Suprapubic skin (tissue), 4 donors: ENCODE data around the gene ORAI2. TPM values are rescaled to one million over a fixed set of nuclear protein-coding genes. Genes with fewer than 3 reads are reported as not detected.

Experiments used
- DNase-seq, 2 donors: peaks; one replicate each; pipeline ENCODE4 v3.0.0-alpha.2; 2019; ENCODE audit warnings: low spot score in 2 of 2
- H3K27ac ChIP-seq: fragments of 200-600 bp; sonication (generic); one replicate; pipeline ENCODE4 v1.5.1; 2019
- H3K27me3 ChIP-seq: fragments of 200-600 bp; sonication (generic); one replicate; pipeline ENCODE4 v1.5.1; 2019
- H3K36me3 ChIP-seq: fragments of 200-600 bp; sonication (generic); one replicate; pipeline ENCODE4 v1.5.1; 2019
- H3K4me1 ChIP-seq: fragments of 200-600 bp; sonication (generic); one replicate; pipeline ENCODE4 v1.5.1; 2019
- H3K4me3 ChIP-seq: fragments of 200-600 bp; sonication (generic); one replicate; pipeline ENCODE4 v1.5.1; 2019; ENCODE audit warnings: mild to moderate bottlenecking
- H3K9me3 ChIP-seq: fragments of 200-600 bp; sonication (generic); one replicate; pipeline ENCODE4 v1.5.1; 2019
- EP300 ChIP-seq: sonication (generic); formaldehyde crosslinking; IDR thresholded peaks from one replicate; pipeline ENCODE4 v1.6.1; 2017; ENCODE audit warnings: antibody characterized with exemption
- POLR2A ChIP-seq, 2 donors: fragments of 450-650 bp; IDR thresholded peaks; one replicate each; pipeline ENCODE4 v1.6.1; 2017; ENCODE audit warnings: antibody characterized with exemption in 2 of 2, mild to moderate bottlenecking in 2 of 2, moderate library complexity in 2 of 2
- POLR2AphosphoS5 ChIP-seq, 3 donors: sonication (generic); formaldehyde crosslinking; IDR thresholded peaks; one replicate each; pipeline ENCODE4 v1.6.1; 2017; ENCODE audit warnings: antibody characterized with exemption in 3 of 3
- WGBS: methylation state at CpG from one replicate; pipeline ENCODE4 v1.1.5; 2018; 5-methylcytosine and 5-hydroxymethylcytosine counted together
- total RNA-seq, 4 donors: library from RNA; depleted of rRNA; stranded (reverse); fragments of >200 nt; gene quantifications; one replicate each; pipeline ENCODE4 v1.1.0, GENCODE V29; 2016
- TF ChIP-seq, protein P1 (sequence below), 2 donors: fragments of 200-600 bp in 1 of 2; fragments of 450-650 bp in 1 of 2; sonication (generic) in 1 of 2; IDR thresholded peaks; one replicate each; pipeline ENCODE4 v1.5.1; 2016 to 2019; ENCODE audit warnings: antibody characterized with exemption in 2 of 2, mild to moderate bottlenecking in 1 of 2, moderate library complexity in 1 of 2

ORAI2 gene
- total RNA-seq, 4 donors from 2014 or later: 4.3 to 7.0 (median 5.0) TPM

DNA sequence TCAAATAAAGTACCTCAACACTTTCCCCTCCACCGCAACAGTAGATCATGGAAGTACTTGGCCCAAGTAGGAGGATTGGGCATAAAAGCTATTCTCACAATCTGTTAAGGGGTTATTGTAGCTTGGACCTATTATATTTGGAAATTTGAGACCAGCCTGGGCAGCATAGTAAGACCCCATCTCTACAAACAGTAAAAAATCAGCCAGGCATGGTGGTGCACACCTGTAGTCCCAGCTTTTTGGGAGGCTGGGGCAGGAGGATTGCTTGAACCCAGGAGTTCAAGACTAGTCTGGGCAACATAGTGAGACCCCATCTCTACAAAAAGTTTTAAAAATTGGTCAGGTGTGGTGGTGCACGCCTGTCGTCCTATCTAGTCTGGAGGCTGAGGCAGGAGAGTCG, 24.0 kb upstream of the ORAI2 start:
- 97% methylated on average over 4 of the region's 4 CpGs for WGBS
- no peaks in the 10 kb centered on the region for H3K27me3 ChIP-seq
- peaks cover 85% of the 10 kb centered on the region for H3K36me3 ChIP-seq
- H3K4me1 ChIP-seq: no peaks in the 10 kb centered on the region
- DNase-seq: no peak
- H3K27ac ChIP-seq: no peak overlapping the region
- TF ChIP-seq POLR2A (IDR thresholded peaks at IDR 0.05): no peak
- TF ChIP-seq POLR2AphosphoS5 (IDR thresholded peaks at IDR 0.05): no peak
- TF ChIP-seq EP300: no peak
- TF ChIP-seq, protein P1, sequence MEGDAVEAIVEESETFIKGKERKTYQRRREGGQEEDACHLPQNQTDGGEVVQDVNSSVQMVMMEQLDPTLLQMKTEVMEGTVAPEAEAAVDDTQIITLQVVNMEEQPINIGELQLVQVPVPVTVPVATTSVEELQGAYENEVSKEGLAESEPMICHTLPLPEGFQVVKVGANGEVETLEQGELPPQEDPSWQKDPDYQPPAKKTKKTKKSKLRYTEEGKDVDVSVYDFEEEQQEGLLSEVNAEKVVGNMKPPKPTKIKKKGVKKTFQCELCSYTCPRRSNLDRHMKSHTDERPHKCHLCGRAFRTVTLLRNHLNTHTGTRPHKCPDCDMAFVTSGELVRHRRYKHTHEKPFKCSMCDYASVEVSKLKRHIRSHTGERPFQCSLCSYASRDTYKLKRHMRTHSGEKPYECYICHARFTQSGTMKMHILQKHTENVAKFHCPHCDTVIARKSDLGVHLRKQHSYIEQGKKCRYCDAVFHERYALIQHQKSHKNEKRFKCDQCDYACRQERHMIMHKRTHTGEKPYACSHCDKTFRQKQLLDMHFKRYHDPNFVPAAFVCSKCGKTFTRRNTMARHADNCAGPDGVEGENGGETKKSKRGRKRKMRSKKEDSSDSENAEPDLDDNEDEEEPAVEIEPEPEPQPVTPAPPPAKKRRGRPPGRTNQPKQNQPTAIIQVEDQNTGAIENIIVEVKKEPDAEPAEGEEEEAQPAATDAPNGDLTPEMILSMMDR (IDR thresholded peaks at IDR 0.05): no peak
- H3K9me3 ChIP-seq: no peaks in the 10 kb centered on the region
- H3K4me3 ChIP-seq: no peak overlapping the region

GRCh38 chr7:102410123-102410522, 23.3 kb upstream of the ORAI2 start:
- no peak for TF ChIP-seq POLR2A (IDR thresholded peaks at IDR 0.05)

GRCh38 chr7:102410918-102411317, 22.5 kb upstream of the ORAI2 start:
- 98% methylated on average over 5 of the region's 5 CpGs for WGBS
- no peak for DNase-seq
- TF ChIP-seq POLR2AphosphoS5 (IDR thresholded peaks at IDR 0.05): no peak
- TF ChIP-seq EP300: no peak
- TF ChIP-seq POLR2A (IDR thresholded peaks at IDR 0.05): no peak
- TF ChIP-seq, protein P1 (IDR thresholded peaks at IDR 0.05): no peak
- Histone ChIP-seq H3K27ac (no peak overlapping the region), H3K4me1 (no peaks in the 10 kb centered on the region), H3K4me3 (no peak overlapping the region), H3K27me3 (no peaks in the 10 kb centered on the region), H3K9me3 (no peaks in the 10 kb centered on the region), H3K36me3 (peaks cover 83% of the 10 kb centered on the region)

More at GRCh38 chr7:102410123-102410522, 23.3 kb upstream of the ORAI2 start:
- Histone ChIP-seq H3K4me3 (no peak overlapping the region), H3K4me1 (no peaks in the 10 kb centered on the region), H3K9me3 (no peaks in the 10 kb centered on the region), H3K36me3 (peaks cover 85% of the 10 kb centered on the region), H3K27ac (no peak overlapping the region), H3K27me3 (no peaks in the 10 kb centered on the region)
- WGBS: 71% methylated on average over 6 of the region's 6 CpGs
- no peak for DNase-seq

DNA sequence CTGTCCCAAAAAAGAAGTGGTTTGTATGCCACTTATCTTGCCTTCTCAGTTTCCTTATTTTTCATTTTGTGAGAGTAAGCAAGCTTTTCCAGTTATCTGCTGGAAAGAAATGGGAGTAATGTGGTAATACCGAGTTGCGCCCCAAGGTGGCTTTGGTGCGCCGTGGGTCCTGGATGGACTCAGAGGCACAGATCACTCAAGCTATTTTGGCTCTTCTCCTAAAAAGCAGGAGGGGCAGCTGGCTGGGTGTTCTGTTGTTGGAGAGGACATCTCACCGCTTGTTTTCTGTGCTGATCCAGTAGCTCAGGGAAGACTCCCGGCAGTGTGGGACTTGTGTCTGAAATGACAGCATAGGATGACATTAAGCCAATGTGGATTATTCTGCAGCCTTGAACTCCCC, 20.8 kb upstream of the ORAI2 start:
- H3K4me3 ChIP-seq: no peak overlapping the region
- WGBS: 43% methylated on average over 6 of the region's 6 CpGs
- TF ChIP-seq EP300 (no peak), POLR2A (IDR thresholded peaks at IDR 0.05) (no peak), POLR2AphosphoS5 (IDR thresholded peaks at IDR 0.05) (no peak)
- TF ChIP-seq, protein P1 (IDR thresholded peaks at IDR 0.05): no peak
- H3K4me1 ChIP-seq: no peaks in the 10 kb centered on the region
- no peak for DNase-seq
- H3K27ac ChIP-seq: no peak overlapping the region
- peaks cover 89% of the 10 kb centered on the region for H3K36me3 ChIP-seq
- H3K27me3 ChIP-seq: no peaks in the 10 kb centered on the region
- H3K9me3 ChIP-seq: no peaks in the 10 kb centered on the region

DNA sequence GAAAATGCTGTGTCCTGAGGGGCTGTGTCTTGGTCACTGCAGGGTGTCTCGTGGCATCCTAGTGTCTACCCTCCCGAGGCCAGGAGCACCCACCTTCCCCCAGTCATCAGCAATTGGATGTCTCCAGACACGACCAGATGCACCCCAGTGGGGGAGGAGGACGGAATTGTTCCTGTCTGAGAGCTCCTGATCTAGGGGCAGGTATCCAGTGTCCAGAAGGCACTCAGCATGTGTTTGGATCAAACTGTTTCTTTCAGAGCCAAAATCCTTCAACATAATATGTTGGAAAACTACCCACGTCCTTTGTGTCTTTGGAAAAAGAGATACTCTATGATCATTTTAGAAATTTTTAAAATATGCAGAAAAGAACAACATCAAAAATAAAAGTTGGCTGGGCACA, 20.3 kb upstream of the ORAI2 start:
- peaks cover 87% of the 10 kb centered on the region for H3K36me3 ChIP-seq
- DNase-seq: no peak
- H3K27ac ChIP-seq: no peak overlapping the region
- TF ChIP-seq POLR2A (IDR thresholded peaks at IDR 0.05): no peak
- TF ChIP-seq, protein P1 (IDR thresholded peaks at IDR 0.05): no peak
- no peak for TF ChIP-seq POLR2AphosphoS5 (IDR thresholded peaks at IDR 0.05)
- TF ChIP-seq EP300: no peak
- no peaks in the 10 kb centered on the region for H3K9me3 ChIP-seq
- WGBS: 72% methylated on average over 5 of the region's 5 CpGs
- H3K4me3 ChIP-seq: no peak overlapping the region
- no peaks in the 10 kb centered on the region for H3K27me3 ChIP-seq
- no peaks in the 10 kb centered on the region for H3K4me1 ChIP-seq

DNA sequence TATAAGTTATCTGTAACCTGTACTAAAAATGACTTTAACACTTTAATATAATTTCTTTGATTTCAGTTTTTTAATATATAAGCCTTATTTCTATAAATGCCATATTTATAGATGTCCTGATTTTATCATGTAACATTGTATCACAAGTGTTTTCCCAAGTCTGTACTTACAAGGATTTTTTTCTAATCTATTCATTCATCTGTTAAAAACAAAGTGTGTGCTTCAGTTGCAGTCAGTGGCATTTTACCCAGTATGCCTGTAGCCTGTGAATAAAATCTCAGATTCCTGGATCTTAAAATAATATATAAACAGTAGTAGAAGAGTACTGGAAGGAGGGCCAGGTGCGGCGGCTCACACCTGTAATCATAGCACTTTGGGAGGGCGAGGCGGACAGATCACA, 19.8 kb upstream of the ORAI2 start:
- Histone ChIP-seq H3K27me3 (no peaks in the 10 kb centered on the region), H3K27ac (no peak overlapping the region), H3K36me3 (peaks cover 86% of the 10 kb centered on the region), H3K4me3 (no peak overlapping the region), H3K4me1 (no peaks in the 10 kb centered on the region), H3K9me3 (no peaks in the 10 kb centered on the region)
- DNase-seq: no peak
- TF ChIP-seq EP300 (no peak), POLR2A (IDR thresholded peaks at IDR 0.05) (no peak), POLR2AphosphoS5 (IDR thresholded peaks at IDR 0.05) (no peak)
- TF ChIP-seq, protein P1 (IDR thresholded peaks at IDR 0.05): no peak
- WGBS: 89% methylated on average over 4 of the region's 4 CpGs
